Tibial nerve (tissue), 4 donors: ENCODE measurements around the gene MORN1.

Experiments
- EP300 ChIP-seq, 2 donors: sonication (generic); formaldehyde crosslinking; IDR thresholded peaks; one replicate each; pipeline ENCODE4 v1.6.1; 2017; ENCODE audit warnings: antibody characterized with exemption in 2 of 2, mild to moderate bottlenecking in 1 of 2
- POLR2A ChIP-seq, 2 donors: fragments of 450-650 bp; IDR thresholded peaks; one replicate each; pipeline ENCODE4 v1.6.1; 2017; ENCODE audit warnings: antibody characterized with exemption in 2 of 2, mild to moderate bottlenecking in 2 of 2, moderate library complexity in 2 of 2
- TF ChIP-seq, protein P1 (sequence below), 5 experiments: fragments of 200-600 bp in 3 of 5; fragments of 450-650 bp in 2 of 5; sonication (generic) in 3 of 5; IDR thresholded peaks; one replicate each; pipeline ENCODE4 v1.5.1; 2016 to 2019; ENCODE audit warnings: antibody characterized with exemption in 5 of 5, mild to moderate bottlenecking in 3 of 5, moderate library complexity in 2 of 5

- TF ChIP-seq, protein P1, sequence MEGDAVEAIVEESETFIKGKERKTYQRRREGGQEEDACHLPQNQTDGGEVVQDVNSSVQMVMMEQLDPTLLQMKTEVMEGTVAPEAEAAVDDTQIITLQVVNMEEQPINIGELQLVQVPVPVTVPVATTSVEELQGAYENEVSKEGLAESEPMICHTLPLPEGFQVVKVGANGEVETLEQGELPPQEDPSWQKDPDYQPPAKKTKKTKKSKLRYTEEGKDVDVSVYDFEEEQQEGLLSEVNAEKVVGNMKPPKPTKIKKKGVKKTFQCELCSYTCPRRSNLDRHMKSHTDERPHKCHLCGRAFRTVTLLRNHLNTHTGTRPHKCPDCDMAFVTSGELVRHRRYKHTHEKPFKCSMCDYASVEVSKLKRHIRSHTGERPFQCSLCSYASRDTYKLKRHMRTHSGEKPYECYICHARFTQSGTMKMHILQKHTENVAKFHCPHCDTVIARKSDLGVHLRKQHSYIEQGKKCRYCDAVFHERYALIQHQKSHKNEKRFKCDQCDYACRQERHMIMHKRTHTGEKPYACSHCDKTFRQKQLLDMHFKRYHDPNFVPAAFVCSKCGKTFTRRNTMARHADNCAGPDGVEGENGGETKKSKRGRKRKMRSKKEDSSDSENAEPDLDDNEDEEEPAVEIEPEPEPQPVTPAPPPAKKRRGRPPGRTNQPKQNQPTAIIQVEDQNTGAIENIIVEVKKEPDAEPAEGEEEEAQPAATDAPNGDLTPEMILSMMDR (IDR thresholded peaks at IDR 0.05), result peak; percentile 91 to 100 (median 98)
- no peak for TF ChIP-seq POLR2A (IDR thresholded peaks at IDR 0.05)
- no peak for TF ChIP-seq EP300 (IDR thresholded peaks at IDR 0.05)
Observed at GRCh38 chr1:2314803-2315673, 76.3 kb downstream of the MORN1 start.
